ENCODE measurements around the gene BLID.

The BLID gene, protein sequence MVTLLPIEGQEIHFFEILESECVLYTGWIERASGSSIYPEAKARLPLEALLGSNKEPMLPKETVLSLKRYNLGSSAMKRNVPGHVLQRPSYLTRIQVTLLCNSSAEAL

DNA sequence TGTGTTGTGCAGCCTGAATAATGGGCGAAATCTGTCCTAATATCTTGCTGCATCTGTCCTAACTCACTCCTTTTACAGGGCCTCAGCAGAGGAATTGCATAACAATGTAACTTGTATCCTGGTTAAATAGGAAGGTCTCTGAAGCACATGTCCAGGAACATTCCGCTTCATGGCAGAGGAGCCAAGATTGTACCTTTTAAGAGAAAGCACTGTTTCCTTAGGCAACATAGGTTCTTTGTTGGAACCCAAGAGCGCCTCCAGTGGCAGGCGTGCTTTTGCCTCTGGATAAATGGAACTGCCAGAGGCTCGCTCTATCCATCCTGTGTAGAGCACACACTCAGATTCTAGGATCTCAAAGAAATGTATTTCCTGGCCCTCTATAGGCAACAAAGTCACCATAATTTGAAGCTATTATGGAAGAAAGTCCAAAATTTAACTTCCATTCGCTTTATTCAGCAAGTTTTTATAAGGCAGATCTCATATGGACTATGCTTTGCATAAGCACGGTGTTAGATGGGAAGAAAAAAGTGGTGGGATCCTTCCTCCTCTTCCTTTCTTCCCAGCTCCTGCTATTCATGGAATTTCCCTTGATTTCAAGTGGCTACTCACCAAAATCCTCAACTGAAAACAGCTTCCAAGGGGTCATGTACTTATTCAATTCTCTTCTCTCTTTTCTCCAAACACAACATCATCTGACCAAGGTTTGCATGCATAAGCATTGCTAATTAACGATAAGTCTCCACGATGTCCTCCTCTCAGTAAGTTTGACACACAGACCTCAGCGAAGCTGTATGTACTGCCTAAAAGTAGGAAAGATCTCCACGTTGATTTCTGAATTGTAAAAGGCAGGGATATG lies at the start of gene BLID:
Gene BLID, minus strand, starts transcription at position 692 of the 856 bp plus-strand sequence. Its CDS starts 293 bp downstream, at position 399.
- no peak for DNase-seq

DNA sequence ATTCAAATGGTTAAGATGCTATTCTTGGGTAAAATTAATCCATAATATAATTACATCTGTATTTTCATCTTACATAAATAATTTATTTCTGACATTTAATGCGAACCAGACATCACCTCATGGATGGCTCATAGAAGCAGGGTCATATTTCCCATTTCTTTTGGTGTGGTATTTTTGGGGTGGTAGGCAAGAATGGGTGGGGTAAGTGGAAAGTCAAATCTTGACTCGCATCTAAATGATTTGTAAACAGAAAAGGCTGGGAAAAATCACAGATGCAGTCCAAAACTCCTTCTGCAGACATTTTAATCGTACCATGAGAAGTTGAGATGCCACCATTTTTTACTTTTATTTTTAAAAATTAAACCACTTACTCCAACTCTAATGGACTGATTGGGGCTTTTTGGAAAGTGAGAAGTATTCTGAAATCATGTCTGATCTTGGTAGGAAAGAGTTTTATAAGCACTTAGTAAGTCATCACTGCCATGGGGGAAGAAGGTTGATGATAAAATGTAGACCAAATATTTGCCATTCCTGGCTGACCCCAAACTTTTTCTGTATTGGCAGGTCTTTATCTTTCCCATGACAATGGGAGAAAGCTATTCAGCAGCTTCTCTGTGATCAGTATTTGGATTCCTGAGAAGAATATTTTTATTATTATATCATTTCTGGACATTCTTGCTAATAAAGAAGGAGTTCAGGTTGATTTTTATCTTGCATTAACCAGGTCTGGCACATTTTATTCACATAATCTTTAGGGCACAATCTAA lies 47.2 kb upstream of the BLID start:
- no peak for DNase-seq

DNA sequence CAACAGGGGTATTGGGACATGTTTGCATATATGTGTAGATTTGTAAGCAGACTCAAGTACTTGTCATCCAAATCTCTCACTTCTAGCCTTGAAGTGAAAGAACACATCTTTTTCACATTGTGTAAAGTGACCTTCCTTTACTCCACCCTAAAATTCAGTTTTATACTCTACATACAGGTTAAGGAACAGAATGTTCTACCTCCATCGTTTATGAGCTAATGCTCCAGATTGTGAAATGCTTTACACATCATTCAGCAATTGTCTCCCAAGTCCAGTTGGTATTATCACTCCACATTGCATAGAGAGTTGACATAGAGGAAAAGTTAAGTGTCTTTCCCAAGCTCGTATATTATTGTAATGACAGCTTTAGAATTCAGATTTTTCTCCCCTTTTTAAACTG lies 46.1 kb upstream of the BLID start:
- DNase-seq: no peak

GRCh38 chr11:122160841-122161590 lies 45.0 kb upstream of the BLID start:
- no peak for DNase-seq

- no peak for DNase-seq
These were observed 43.8 kb upstream of the BLID start for GRCh38 chr11:122159861-122160260.

- DNase-seq: no peak
These were observed 43.2 kb upstream of the BLID start for GRCh38 chr11:122159173-122159721.

DNA sequence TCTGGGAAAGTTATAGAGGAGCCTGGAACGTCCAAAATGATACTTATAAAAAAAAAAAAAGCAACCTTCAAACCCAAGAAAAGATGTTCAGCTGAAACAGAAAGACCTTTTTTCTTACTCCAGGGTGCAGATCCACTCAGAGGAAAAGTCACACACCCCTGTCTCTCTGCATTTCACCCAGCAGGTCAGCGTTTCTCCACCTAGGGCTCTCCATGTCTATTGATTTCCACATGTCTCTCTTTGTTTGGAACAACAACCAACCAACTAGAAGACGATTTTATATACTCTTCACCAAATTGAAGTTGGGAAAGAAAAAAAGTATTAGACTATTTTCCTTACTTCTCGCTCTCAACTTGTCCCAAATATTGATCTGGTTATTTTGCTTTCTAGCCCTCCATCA lies 42.2 kb upstream of the BLID start:
- no peak for DNase-seq

DNA sequence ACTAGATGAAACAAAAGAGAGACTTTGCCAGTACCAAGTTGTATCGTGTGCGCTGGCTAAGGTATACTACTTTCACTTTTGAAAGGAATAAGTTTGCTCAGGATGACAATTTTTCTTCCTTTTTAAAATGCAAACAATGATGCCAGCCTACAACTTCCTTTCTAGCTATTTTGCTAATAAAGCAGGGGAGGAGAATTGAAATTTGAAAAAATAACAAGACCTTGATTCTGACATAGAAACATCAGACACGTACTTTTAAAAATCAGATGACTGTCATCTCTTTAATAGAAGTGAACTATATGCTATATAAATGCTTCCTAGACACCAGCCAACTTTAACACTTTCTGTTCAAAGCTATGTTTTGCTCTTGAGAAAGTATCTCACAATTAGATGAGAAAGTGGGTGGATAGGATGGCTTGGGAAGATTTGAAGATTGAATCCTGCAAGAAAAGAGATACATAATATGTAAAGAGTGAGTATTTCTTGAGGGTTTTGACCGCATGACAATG lies 41.7 kb upstream of the BLID start:
- no peak for DNase-seq

GRCh38 chr11:122156940-122157382 lies 40.9 kb upstream of the BLID start:
- DNase-seq: no peak

DNA sequence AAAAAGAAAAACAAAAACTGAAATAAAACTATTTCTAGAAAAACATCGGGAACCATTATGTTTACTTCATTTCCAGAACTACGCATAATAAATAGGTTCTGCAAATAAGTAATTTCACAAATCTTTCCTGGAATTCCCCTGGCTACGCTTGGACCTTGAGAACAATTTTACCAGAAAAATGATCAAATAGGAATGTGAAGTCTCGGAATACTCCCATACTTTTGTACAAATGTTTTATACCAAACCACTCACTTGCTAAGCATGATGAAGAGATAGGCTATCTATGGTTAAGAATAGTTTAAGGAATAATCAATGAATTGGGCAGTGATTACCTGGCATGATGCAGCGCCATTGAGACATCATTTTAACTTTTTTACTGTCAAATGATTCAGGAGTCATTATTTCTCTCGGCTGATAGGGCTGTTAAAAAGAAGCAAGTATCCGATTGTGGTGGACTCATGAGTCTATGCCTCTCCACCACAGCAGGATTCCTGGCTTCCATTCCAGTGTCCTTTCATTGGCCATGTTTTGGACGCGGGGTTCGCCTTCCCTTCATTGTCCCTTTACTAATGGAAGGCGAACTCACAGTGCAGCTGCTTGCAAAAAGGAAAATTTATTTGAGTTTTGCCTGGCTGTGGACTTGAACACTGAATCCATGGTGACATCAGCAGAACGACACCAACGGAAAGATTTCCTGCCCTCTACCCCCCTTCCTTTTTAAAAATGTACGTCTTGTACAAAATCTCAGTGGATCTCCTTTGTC lies 39.9 kb upstream of the BLID start:
- DNase-seq: no peak

DNA sequence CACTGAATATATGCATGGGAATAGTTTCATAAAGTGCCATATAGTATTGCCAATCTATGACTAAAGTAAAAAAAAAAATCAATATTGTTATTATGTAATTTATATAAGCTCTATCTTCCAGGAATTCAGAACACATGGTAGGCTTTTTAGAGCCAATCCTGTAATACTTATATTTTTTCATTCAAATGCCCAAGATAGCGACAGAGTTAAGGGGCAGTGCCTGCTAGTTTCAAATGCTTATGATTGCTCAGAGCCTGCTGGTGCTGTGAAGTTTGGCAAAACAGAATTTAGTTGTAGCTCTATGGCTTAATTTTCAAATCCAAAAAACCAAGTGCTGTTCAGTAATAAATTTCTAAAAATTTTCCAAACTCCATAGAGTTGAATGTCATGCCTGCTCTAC lies 39.0 kb upstream of the BLID start:
- DNase-seq: no peak

GRCh38 chr11:122154227-122154626 lies 38.2 kb upstream of the BLID start:
- no peak for DNase-seq

DNA sequence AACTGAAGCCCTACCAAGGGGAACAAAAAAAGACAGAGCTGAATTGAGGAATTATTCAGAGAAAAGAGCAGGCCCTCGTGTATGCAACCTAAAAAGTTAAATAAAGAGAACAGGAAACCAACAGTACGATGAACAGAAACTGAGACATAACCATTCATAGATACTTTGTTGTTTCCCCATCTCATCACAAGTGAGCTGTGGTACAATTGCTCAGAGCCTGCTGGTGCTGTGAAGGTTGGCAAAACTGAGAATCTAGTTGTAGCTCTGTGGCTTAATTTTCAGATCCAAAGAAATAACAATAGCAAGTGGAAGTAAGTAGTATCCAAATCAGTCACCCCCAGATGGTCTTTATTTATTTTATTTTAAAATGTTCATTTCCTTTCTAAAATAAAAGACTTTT lies 37.7 kb upstream of the BLID start:
- no peak for DNase-seq

DNA sequence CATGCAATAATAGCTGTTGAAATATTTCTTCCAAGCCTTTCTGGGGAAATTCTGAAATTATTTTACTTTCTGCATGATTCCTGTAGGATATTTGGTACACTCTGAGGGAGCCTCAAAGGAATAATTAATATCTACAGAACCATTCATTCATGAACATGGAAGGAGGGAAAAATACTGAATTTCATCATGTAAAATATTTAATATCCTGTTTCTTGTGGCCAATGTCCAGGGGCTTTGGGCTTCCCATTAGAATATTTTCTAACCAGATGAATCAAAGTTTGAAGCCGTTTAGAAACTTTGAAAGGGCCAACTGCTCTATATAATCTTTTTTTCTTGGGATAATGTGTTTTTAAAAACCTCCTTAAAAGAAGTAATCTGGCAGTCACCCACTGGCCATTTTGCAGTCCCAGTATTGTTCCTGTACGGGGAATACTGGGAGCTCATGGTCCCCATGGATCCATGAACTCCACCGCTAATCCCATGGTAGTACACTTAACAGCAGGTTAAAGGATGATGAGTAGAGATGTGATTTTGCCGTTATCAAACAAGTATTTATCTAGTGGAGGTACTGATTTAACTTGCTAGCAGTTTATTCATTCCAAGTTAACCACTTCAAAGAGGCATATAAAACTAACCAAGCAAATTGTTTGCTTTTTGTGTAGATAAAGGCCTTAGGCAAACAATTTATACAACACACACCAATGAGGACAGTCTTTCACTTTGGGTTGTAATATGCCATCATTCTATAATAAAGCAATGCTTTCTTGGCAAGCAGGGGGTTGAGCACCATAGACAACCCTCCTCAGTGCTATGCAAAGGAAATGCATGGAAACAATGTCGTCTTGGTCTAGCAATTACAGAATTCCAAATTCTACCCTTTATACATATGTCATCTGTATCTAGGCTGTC lies 34.5 kb upstream of the BLID start:
- DNase-seq: no peak

DNA sequence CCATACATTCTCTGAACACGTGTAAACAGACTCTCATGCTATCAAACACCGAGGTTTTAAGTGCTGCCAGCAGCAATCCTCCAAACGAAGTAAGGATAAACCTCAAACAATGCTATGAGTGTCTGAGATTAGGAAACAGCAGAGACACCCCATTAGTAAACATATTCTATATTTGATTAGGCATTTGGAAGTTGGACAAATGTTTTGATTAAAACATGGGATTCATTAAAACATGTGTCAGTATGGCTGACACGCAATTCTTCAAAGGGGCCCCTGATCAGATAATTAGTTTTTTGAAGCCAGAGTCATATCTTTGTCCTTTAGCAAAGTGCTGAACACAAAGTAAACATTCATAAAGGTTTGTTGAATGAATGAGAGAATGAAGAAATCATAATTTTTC lies 33.2 kb upstream of the BLID start:
- DNase-seq: no peak

DNA sequence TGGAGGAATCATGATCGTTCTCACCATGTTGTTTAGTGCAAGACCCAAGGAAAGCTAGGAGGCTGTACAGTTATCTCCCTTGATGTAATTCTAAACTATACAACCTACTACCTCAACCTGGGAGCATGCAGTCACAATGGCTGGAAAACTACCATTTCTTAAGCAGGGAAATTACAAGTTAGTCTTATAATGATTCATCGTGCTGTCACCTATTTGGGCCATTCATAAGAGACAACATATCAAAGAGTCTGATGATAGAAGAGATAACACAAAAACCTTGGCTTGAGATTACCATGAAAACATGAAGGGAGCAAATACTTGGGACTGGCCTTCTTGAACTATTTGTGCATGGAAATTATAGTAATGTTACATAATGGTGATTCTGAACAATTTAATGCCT lies 30.5 kb upstream of the BLID start:
- DNase-seq: no peak

- no peak for DNase-seq
These were observed 29.8 kb upstream of the BLID start for GRCh38 chr11:122145715-122146274.

DNA sequence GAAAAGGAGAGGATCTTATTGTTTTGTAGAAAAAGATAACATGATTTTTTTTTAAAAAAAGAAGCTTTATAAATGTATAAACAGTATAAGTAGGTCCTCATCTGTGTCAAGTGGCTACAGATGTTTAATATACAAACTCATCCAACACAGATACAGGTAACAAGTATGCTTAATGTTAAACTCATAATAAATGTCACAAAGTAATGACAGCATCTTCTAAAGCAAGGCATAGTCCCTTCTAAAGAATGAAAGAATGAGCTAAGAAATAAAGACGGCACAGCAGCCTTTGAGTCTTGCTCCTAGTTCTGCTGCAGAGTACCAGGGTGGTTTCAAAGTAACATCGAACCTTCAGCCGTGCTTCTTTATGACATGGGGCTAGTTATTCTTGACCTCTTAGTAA lies 28.7 kb upstream of the BLID start:
- no peak for DNase-seq

DNA sequence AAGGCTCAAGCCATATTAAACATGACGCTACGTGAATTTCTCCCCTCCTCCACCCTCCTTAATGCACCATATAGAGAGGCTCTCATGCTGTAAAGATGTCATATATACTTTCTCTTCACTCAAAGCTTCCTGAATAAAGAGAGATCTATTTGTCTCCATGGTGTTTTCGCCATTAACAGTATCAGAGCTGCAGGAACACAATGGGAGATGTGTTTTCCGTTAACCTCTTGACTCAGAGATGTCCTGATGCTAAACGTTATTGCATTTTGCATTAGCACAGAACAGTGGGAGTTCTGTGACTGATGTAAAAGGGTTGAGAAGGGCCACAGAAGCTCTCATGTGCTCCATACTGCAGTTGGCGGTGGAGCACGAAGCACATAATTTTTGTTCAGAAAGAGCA lies 25.7 kb upstream of the BLID start:
- DNase-seq: no peak

DNA sequence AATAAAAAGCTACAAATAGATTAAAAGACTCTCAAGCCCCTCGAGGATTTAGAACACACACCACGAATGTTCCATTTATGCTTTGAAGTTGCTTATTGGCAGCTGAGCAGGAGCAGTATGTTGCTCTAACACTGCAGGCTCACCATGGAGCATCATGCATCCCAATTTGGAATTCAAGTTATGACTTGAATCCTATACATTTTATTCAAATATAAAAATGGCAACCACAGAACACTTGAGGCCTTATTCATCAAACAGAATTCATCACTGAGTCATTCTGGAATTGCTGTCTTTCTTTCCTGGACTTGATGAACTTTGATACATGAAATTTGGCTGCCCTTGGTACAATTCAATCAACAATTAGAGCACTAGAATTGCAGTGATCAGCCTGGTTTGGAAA lies 24.5 kb upstream of the BLID start:
- DNase-seq: no peak

- DNase-seq: no peak
These were observed 23.5 kb upstream of the BLID start for GRCh38 chr11:122139595-122139866.

Data from bone marrow (tissue), 2 donors.